SK-N-SH treated with all-trans-retinoic acid at 6 μM for 48 hours (cell line): Measurements from ENCODE around the gene KCMF1.

Experiments
- ATAC-seq: fragments of 200-7000 bp; cut with Tn5 transposase; 3 replicates; pipeline ENCODE4 v1.9.1; 2020; ENCODE audit warnings: mild to moderate bottlenecking, moderate library complexity
- ARNTL ChIP-seq: fragments of 450-650 bp; formaldehyde crosslinking; IDR thresholded peaks from 2 replicates; pipeline ENCODE4 v1.5.0; 2020; ENCODE audit warnings: low read depth, mild to moderate bottlenecking, moderate library complexity, borderline replicate concordance
- BACH2 ChIP-seq: fragments of 250-450 bp; sonication (Bioruptor Pico); IDR thresholded peaks from 2 replicates; pipeline ENCODE4 v1.9.0; 2021; ENCODE audit warnings: mild to moderate bottlenecking, borderline replicate concordance
- CSDC2 ChIP-seq: fragments of 250-450 bp; sonication (Bioruptor Pico); IDR thresholded peaks from 2 replicates; pipeline ENCODE4 v1.5.0; 2020; ENCODE audit warnings: mild to moderate bottlenecking, moderate library complexity
- ESRRG ChIP-seq: fragments of 250-450 bp; sonication (Bioruptor Pico); IDR thresholded peaks from 2 replicates; pipeline ENCODE4 v1.6.1; 2021; ENCODE audit warnings: mild to moderate bottlenecking
- GLIS3 ChIP-seq: fragments of 250-450 bp; sonication (Bioruptor Pico); IDR thresholded peaks from 2 replicates; pipeline ENCODE4 v1.5.0; 2020; ENCODE audit warnings: mild to moderate bottlenecking, moderate library complexity
- ISL1 ChIP-seq: fragments of 250-450 bp; sonication (Bioruptor Pico); IDR thresholded peaks from 2 replicates; pipeline ENCODE4 v2.1.2; 2022; ENCODE audit warnings: mild to moderate bottlenecking, moderate library complexity
- OSR1 ChIP-seq: fragments of 250-450 bp; sonication (Bioruptor Pico); IDR thresholded peaks from 2 replicates; pipeline ENCODE4 v1.8.0; 2022; ENCODE audit warnings: moderate library complexity, mild to moderate bottlenecking, inconsistent platforms
- PATZ1 ChIP-seq: fragments of 250-450 bp; sonication (Bioruptor Pico); IDR thresholded peaks from 2 replicates; pipeline ENCODE4 v1.8.0; 2020; ENCODE audit warnings: mild to moderate bottlenecking, moderate library complexity, borderline replicate concordance
- RARB ChIP-seq: fragments of 250-450 bp; sonication (Bioruptor Pico); IDR thresholded peaks from 2 replicates; pipeline ENCODE4 v1.8.0; 2021; ENCODE audit warnings: mild to moderate bottlenecking, moderate library complexity
- SNAI2 ChIP-seq: fragments of 250-450 bp; sonication (Bioruptor Pico); IDR thresholded peaks from 2 replicates; pipeline ENCODE4 v1.5.0; 2020; ENCODE audit warnings: mild to moderate bottlenecking, moderate library complexity
- TOX ChIP-seq: fragments of 250-450 bp; sonication (Bioruptor Pico); IDR thresholded peaks from 2 replicates; pipeline ENCODE4 v1.8.0; 2021; ENCODE audit warnings: mild to moderate bottlenecking, moderate library complexity, borderline replicate concordance
- TSHZ2 ChIP-seq: fragments of 250-450 bp; sonication (Bioruptor Pico); IDR thresholded peaks from 2 replicates; pipeline ENCODE4 v1.5.0; 2020; ENCODE audit warnings: mild to moderate bottlenecking, moderate library complexity
- ZFP3 ChIP-seq: fragments of 250-450 bp; sonication (Bioruptor Pico); IDR thresholded peaks from 2 replicates; pipeline ENCODE4 v1.5.0; 2020; ENCODE audit warnings: mild to moderate bottlenecking, moderate library complexity
- ZFP30 ChIP-seq: fragments of 450-650 bp; formaldehyde crosslinking; IDR thresholded peaks from 2 replicates; pipeline ENCODE4 v1.5.0; 2022; ENCODE audit warnings: mild to moderate bottlenecking, moderate library complexity
- ZNF565 ChIP-seq: fragments of 450-650 bp; formaldehyde crosslinking; conservative IDR thresholded peaks from 2 replicates; pipeline ENCODE4 v1.5.0; 2020; ENCODE audit warnings: low read depth, mild to moderate bottlenecking, moderate library complexity
- ZNF70 ChIP-seq: fragments of 450-650 bp; formaldehyde crosslinking; IDR thresholded peaks from 2 replicates; pipeline ENCODE4 v1.5.0; 2020; ENCODE audit warnings: mild to moderate bottlenecking, moderate library complexity
- ZNF8 ChIP-seq: fragments of 450-650 bp; formaldehyde crosslinking; IDR thresholded peaks from 2 replicates; pipeline ENCODE4 v1.5.0; 2020; ENCODE audit warnings: mild to moderate bottlenecking, moderate library complexity
- TF ChIP-seq, protein P1 (sequence below): fragments of 250-450 bp; sonication (Bioruptor Pico); IDR thresholded peaks from 2 replicates; pipeline ENCODE4 v1.8.0; 2021; ENCODE audit warnings: low read depth, mild to moderate bottlenecking, moderate library complexity, borderline replicate concordance

Gene KCMF1

DNA sequence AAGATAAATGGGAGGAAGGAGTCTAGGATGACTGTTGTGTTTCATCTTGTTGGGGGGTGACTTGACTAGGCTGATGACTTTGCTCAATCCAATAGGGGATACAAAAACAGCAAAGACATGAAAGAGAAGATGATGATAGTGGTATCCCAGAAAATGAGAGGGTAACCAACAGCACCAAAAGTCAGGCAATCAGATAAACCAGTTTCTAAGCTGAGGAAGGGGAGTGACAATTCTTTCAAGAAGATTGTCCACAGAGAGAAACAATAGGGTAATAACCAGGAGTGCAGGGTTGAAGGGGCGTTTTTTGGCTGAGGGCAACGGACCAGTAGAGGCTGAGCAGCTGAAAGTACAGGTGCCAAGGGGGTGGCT is 7.7 kb upstream of the KCMF1 start:
- no peak for ATAC-seq
- no peak for TF ChIP-seq SNAI2 (CRISPR knock-in tag)
- TF ChIP-seq ZFP30 (CRISPR knock-in tag): no peak
- TF ChIP-seq TSHZ2 (CRISPR knock-in tag): no peak
- no peak for TF ChIP-seq BACH2 (CRISPR knock-in tag)

- TF ChIP-seq, protein P1, sequence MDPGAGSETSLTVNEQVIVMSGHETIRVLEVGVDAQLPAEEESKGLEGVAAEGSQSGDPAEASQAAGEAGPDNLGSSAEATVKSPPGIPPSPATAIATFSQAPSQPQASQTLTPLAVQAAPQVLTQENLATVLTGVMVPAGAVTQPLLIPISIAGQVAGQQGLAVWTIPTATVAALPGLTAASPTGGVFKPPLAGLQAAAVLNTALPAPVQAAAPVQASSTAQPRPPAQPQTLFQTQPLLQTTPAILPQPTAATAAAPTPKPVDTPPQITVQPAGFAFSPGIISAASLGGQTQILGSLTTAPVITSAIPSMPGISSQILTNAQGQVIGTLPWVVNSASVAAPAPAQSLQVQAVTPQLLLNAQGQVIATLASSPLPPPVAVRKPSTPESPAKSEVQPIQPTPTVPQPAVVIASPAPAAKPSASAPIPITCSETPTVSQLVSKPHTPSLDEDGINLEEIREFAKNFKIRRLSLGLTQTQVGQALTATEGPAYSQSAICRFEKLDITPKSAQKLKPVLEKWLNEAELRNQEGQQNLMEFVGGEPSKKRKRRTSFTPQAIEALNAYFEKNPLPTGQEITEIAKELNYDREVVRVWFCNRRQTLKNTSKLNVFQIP (CRISPR knock-in tag): no peak
- no peak for TF ChIP-seq ZFP3 (CRISPR knock-in tag)
- TF ChIP-seq ZFP30 (CRISPR knock-in tag): no peak
- TF ChIP-seq ZNF70: no peak
- no peak for TF ChIP-seq ZNF8 (CRISPR knock-in tag)
- TF ChIP-seq OSR1 (CRISPR knock-in tag): no peak
- TF ChIP-seq ARNTL: no peak
- no peak for TF ChIP-seq TSHZ2 (CRISPR knock-in tag)
- TF ChIP-seq RARB (CRISPR knock-in tag): no peak
- no peak for TF ChIP-seq ISL1 (CRISPR knock-in tag)
- ATAC-seq: no peak
Observed at GRCh38 chr2:84963692-84964405, 7.1 kb upstream of the KCMF1 start.

- TF ChIP-seq ARNTL (no peak), ISL1 (CRISPR knock-in tag) (no peak), BACH2 (CRISPR knock-in tag) (no peak), ZNF565 (CRISPR knock-in tag) (no peak), TOX (CRISPR knock-in tag) (no peak), CSDC2 (CRISPR knock-in tag) (no peak)
- no peak for ATAC-seq
Observed at GRCh38 chr2:84964406-84965191, 6.4 kb upstream of the KCMF1 start.

DNA sequence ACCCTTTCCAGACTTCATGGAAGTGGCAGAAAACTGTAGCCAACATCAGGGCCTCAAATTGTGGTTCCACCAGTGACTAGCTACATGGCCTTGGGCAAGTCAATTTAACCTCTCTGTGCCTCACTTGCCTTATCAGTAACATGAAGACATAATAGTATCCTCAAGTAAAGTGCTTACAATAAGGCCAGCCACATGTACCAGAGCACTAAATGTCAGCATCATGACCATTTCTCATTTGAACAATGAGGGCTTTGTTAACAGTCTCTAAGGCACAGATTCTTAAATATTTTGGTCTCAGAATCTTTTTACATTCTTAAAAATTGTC is 5.8 kb upstream of the KCMF1 start:
- no peak for ATAC-seq
- TF ChIP-seq RARB (CRISPR knock-in tag): no peak
- TF ChIP-seq OSR1 (CRISPR knock-in tag): no peak
- no peak for TF ChIP-seq ISL1 (CRISPR knock-in tag)
- no peak for TF ChIP-seq PATZ1
- TF ChIP-seq ESRRG: no peak
- TF ChIP-seq GLIS3 (CRISPR knock-in tag): no peak
- no peak for TF ChIP-seq ZNF565 (CRISPR knock-in tag)
- TF ChIP-seq CSDC2 (CRISPR knock-in tag): no peak
- no peak for TF ChIP-seq TOX (CRISPR knock-in tag)
- no peak for TF ChIP-seq SNAI2 (CRISPR knock-in tag)
- TF ChIP-seq BACH2 (CRISPR knock-in tag): no peak
